ENCODE measurements around the gene FOXF1.

DNA sequence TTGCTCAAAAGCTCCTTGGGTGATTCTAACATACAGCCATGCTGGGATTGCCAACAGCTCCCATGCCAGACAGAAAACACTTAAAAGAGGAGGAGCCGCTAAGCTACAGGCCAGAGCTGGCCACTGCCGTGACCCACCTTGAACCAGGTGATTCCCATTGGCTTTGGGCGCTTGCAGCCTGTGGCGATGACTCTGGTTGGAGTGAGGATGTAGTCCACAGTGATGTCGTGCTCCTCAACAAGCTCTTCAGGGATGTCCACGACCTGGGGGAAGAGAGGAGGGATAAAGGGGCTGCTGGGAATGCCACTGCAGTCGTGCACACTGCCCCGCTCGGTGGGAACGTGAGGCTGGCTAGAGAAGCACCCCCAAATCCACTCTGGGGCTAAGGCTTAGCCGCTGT, 31.2 kb downstream of the FOXF1 start:
- no peak for TF ChIP-seq EZH2 (IDR thresholded peaks at IDR 0.05; ENCODE audit: insufficient read depth, poor library complexity, severe bottlenecking)
- no peak for TF ChIP-seq EZH2phosphoT487 (IDR thresholded peaks at IDR 0.05; ENCODE audit: insufficient read depth, low read depth)
